HG03108 (cell line): Measurements from ENCODE around the gene RSBN1L.
A peak's percentile ranks its signal among the peaks of the same experiment; 100 is the strongest.
"Not testable (repeated sequence)": the region's sequence is repeated elsewhere in the genome, so short reads cannot be mapped to it uniquely, and the experiment has no call there.

Source experiments
- ATAC-seq: cut with Tn5 transposase; IDR thresholded peaks from one replicate; pipeline ENCODE4 v1.9.1; 2021; ENCODE audit warnings: moderate library complexity; ENCODE audit not compliant: unreplicated experiment

The RSBN1L gene

GRCh38 chr7:77696057-77696642, at the start of gene RSBN1L:
Gene RSBN1L (plus strand): TSS chr7:77696459. CDS start chr7:77696470, 11 bp downstream.
- peak; percentile 97 for ATAC-seq

DNA sequence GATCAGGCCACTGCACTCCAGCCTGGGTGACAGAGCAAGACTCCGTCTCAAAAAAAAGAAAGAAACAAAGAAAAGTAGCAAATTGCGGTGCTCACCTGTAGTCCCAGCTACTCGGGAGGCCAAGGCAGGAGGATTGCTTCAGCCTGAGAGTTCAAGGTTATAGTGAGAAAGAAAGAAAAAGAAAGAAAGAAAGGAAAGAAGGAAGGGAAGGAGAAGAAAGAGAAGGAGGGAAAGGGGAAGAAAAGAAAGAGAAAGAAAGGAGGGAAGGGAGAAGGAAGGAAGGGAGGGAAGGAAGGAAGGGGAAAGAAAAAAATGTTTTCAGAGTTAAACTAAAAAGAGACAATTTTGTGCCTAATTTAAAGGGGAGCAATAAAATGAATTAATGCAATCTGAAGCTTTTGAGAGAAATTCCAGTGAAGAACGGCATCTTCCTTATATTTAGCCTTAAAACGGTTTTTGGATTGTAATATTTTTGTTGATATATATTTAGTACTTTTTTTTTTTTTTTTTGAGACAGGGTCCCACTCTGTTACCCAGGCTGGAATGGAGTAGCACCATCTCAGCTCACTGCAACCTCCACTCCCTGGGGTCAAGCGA, 47.4 kb upstream of the RSBN1L start:
- ATAC-seq: no peak

GRCh38 chr7:77649716-77650349, 46.4 kb upstream of the RSBN1L start:
- no peak for ATAC-seq

GRCh38 chr7:77651575-77652162, 44.6 kb upstream of the RSBN1L start:
- ATAC-seq: no peak

DNA sequence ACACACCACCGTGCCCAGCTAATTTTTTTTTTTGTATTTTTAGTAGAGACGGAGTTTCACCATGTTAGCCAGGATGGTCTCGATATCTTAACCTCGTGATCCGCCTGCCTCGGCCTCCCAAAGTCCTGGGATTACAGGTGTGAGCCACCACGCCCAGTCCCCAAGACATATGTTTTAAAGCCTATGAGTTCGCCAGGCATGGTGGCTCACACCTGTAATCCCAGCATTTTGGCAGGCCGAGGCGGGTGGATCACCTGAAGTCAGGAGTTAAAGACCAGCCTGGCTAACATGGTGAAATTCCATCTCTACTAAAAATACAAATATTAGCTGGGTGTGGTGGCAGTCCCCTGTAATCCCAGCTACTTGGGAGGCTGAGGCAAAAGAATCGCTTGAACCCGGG, 43.4 kb upstream of the RSBN1L start:
- ATAC-seq: not testable (repeated sequence)

- ATAC-seq: no peak
Observed at GRCh38 chr7:77653572-77653971, 42.7 kb upstream of the RSBN1L start.

GRCh38 chr7:77655356-77655755, 40.9 kb upstream of the RSBN1L start:
- ATAC-seq: no peak

- no peak for ATAC-seq
Observed at GRCh38 chr7:77655836-77656455, 40.3 kb upstream of the RSBN1L start.

- ATAC-seq: peak; percentile 74
Observed at GRCh38 chr7:77657427-77658224, 38.6 kb upstream of the RSBN1L start.

DNA sequence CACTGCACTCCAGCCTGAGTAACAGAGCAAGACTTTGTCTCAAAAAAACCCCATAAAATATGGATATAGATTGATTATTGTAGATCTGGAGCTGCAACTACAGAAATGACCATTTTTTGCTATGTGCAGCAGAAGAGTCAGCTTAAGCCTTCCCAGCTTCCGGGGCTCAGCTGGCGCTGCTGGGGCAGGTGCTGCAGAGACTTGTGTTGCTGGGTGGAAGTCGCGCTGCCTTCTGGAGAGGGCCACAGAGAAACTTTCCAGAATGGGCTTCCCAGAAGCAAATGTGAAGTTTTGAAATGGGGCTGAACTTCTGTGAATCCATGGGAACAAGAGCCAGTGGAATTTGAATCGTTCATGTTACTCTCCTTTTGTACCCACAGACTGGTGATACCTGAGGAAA, 37.3 kb upstream of the RSBN1L start:
- no peak for ATAC-seq

- ATAC-seq: no peak
Observed at GRCh38 chr7:77661816-77662215, 34.4 kb upstream of the RSBN1L start.

- ATAC-seq: no peak
Observed at GRCh38 chr7:77662869-77663268, 33.4 kb upstream of the RSBN1L start.

DNA sequence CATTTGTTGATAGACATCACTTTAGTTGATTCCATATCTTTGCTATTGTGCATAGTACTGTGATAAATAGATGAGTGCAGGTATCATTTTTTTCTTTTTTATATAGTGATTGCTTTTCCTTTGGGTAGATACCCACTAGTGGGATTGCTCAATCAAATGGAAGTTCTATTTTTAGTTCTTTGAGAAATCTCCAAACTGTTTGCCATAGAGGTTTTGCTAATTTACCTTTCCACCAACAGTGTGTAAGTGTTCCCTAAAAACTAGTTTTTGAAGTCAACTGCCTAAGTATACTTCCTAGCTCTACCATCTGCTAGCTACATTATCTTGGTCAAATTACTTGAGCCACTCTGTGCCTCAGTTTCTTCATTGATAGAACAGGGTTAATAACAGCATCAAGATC, 31.5 kb upstream of the RSBN1L start:
- no peak for ATAC-seq

- ATAC-seq: no peak
Observed at GRCh38 chr7:77665161-77665560, 31.1 kb upstream of the RSBN1L start.

GRCh38 chr7:77667459-77668086, 28.7 kb upstream of the RSBN1L start:
- ATAC-seq: no peak

DNA sequence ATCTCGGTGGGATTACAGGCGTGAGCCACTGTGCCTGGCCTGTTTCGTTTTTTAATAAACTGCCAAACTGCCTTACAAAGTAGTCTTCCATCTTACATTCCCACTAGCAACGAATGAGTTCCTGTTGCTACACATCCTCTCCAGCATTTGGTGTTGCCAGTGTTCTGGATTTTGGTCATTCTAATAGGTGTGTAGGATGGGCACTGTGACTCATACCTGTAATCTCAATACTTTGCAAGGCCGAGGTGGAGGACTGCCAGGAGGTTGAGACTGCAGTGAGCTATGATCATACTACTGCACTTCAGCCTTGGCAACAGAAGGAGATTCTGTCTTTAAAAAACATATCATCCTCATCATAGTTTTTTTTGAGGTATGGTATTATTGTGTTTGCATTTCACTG, 21.4 kb upstream of the RSBN1L start:
- ATAC-seq: no peak

- ATAC-seq: no peak
Observed at GRCh38 chr7:77679608-77680007, 16.7 kb upstream of the RSBN1L start.

DNA sequence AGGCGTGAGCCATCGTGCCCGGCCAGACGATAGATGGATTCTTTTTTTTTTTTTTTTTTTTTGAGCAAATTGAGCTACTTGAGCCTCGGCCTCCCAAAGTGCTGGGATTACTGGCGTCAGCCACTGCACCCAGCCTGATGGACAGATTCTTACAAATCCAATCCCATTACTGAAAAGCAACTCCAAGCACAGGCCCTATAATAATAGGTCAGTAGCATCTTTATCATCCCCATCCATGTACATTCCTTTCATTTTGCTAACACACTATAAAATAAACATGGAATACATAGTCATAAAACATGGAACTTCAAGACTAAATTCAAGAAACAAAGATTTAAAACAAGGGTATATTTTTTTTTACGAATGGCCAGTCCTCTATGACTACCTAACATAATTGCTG, 16.0 kb upstream of the RSBN1L start:
- no peak for ATAC-seq

DNA sequence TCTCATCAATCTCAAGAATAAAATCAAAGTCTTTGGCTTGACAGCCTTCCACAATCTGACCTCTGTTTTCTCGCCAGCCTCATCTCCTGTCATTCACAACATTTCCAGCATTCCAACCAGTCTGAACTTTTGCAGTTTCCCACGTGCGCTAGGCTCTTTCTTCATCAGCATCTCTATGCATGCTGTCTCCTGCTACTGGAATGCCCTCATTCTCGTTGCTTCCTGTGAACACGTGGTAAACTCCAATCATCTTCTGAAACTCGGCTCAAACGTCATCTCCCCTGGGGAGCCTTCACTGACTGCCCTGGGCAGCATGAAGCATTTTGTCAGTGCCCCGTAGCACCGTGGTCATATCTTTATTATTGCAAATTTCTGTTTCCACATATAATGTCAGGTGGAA, 12.2 kb upstream of the RSBN1L start:
- ATAC-seq: no peak

- no peak for ATAC-seq
Observed at GRCh38 chr7:77685233-77685632, 11.0 kb upstream of the RSBN1L start.
